SK-N-SH (cell line): ENCODE data around the gene BLOC1S3. TPM values are rescaled to one million over a fixed set of nuclear protein-coding genes. Genes with fewer than 3 reads are reported as not detected.

Experiments used
- CTCF ChIA-PET: fragments of 300-600, 350-600 bp; formaldehyde crosslinking; extraction: SDS; loops from one replicate; lab custom pipeline; 2021; lab: Yijun Ruan, JAX
- POLR2A ChIA-PET: fragments of 350-600 bp; sonication (Branson Sonifier 250); formaldehyde crosslinking; extraction: SDS; loops from one replicate; lab custom pipeline; 2020; ENCODE audit warnings: antibody characterized with exemption, inconsistent platforms; lab: Yijun Ruan, JAX
- DNase-seq: peaks from one replicate; pipeline ENCODE4 v3.0.0; 2012
- H2AFZ ChIP-seq: fragments of 200-600 bp; sonication (generic); 2 replicates; pipeline ENCODE4 v1.8.1; 2016; ENCODE audit warnings: antibody characterized with exemption, mild to moderate bottlenecking, low read depth
- H3F3A ChIP-seq: fragments of 200-600 bp; sonication (generic); replicated peaks from 2 replicates; pipeline ENCODE3; 2016; ENCODE audit warnings: antibody characterized with exemption, mild to moderate bottlenecking; ENCODE audit not compliant: insufficient read depth
- H3K27ac ChIP-seq, 2 experiments: fragments of 200-500 bp in 1 of 2; fragments of 200-600 bp in 1 of 2; sonication (Bioruptor generic) in 1 of 2; sonication (generic), shearing (Covaris generic) in 1 of 2; 2 replicates each; pipeline versions ENCODE4 v1.5.1 to v1.6.1; 2014 to 2016; ENCODE audit warnings: low read depth in 2 of 2, inconsistent platforms in 1 of 2, low read length in 1 of 2, mild to moderate bottlenecking in 1 of 2, mixed read lengths in 1 of 2
- H3K27me3 ChIP-seq: fragments of 200-600 bp; sonication (generic), shearing (Covaris generic); 2 replicates; pipeline ENCODE4 v1.6.1; 2016; ENCODE audit warnings: mixed run types; ENCODE audit not compliant: insufficient read depth
- H3K36me3 ChIP-seq, 2 experiments: fragments of 200-500 bp in 1 of 2; fragments of 200-600 bp in 1 of 2; sonication (Bioruptor generic) in 1 of 2; sonication (generic) in 1 of 2; replicated peaks in 1 of 2; 2 replicates each; pipeline versions ENCODE3 to v1.5.1; 2014 to 2016; ENCODE audit warnings: low read length in 1 of 2, mild to moderate bottlenecking in 1 of 2; ENCODE audit not compliant: insufficient read depth in 2 of 2, control insufficient read depth in 1 of 2
- H3K4me1 ChIP-seq, 2 experiments: fragments of 200-500 bp in 1 of 2; fragments of 200-600 bp in 1 of 2; sonication (Bioruptor generic) in 1 of 2; sonication (generic), shearing (Covaris generic) in 1 of 2; 2 replicates each; pipeline versions ENCODE4 v1.5.1 to v1.6.1; 2014 to 2016; ENCODE audit warnings: low read depth in 1 of 2, low read length in 1 of 2, mixed run types in 1 of 2; ENCODE audit not compliant: insufficient read depth in 2 of 2, control insufficient read depth in 1 of 2
- H3K4me2 ChIP-seq: fragments of 200-600 bp; sonication (generic), shearing (Covaris generic); 2 replicates; pipeline ENCODE4 v1.6.1; 2017; ENCODE audit warnings: mixed run types
- H3K4me3 ChIP-seq, 2 experiments: fragments of 200-500 bp in 1 of 2; fragments of 200-600 bp in 1 of 2; sonication (Bioruptor generic) in 1 of 2; sonication (generic), shearing (Covaris generic) in 1 of 2; 2 replicates each; pipeline versions ENCODE4 v1.5.1 to v1.8.1; 2014 to 2016; ENCODE audit warnings: low read depth in 2 of 2, inconsistent platforms in 1 of 2, low read length in 1 of 2, mild to moderate bottlenecking in 1 of 2, mixed read lengths in 1 of 2, moderate library complexity in 1 of 2
- H3K79me2 ChIP-seq: fragments of 200-600 bp; sonication (generic); 2 replicates; pipeline ENCODE4 v1.8.1; 2017; ENCODE audit warnings: mild to moderate bottlenecking; ENCODE audit not compliant: insufficient read depth
- H3K9ac ChIP-seq: fragments of 200-600 bp; sonication (generic); 2 replicates; pipeline ENCODE4 v1.6.1; 2017; ENCODE audit warnings: mixed run types
- H3K9me2 ChIP-seq: fragments of 200-600 bp; sonication (generic); 2 replicates; pipeline ENCODE4 v1.6.1; 2017; ENCODE audit warnings: mixed run types
- H3K9me3 ChIP-seq: fragments of 200-600 bp; sonication (generic); 2 replicates; pipeline ENCODE4 v1.6.1; 2017; ENCODE audit warnings: mixed run types, mild to moderate bottlenecking, moderate library complexity
- H4K20me1 ChIP-seq: fragments of 200-600 bp; sonication (generic); 2 replicates; pipeline ENCODE4 v1.6.1; 2017; ENCODE audit warnings: mild to moderate bottlenecking, mixed run types; ENCODE audit not compliant: insufficient read depth
- EP300 ChIP-seq, 2 experiments: IDR thresholded peaks; 2 replicates each; pipeline versions ENCODE4 v1.4.0 to v1.6.1; 2012; ENCODE audit warnings: borderline replicate concordance in 1 of 2, low read depth in 1 of 2, low read length in 1 of 2
- FOSL2 ChIP-seq: IDR thresholded peaks from 2 replicates; pipeline ENCODE4 v1.4.0; 2012; ENCODE audit warnings: low read depth, mild to moderate bottlenecking, moderate library complexity, borderline replicate concordance
- FOXJ3 ChIP-seq: sonication (generic); formaldehyde crosslinking; IDR thresholded peaks from 2 replicates; pipeline ENCODE4 v1.5.1; 2020; ENCODE audit warnings: mild to moderate bottlenecking, missing genetic modification reagents
- FOXM1 ChIP-seq: IDR thresholded peaks from 2 replicates; pipeline ENCODE4 v1.4.0; 2012; ENCODE audit warnings: low read depth, mild to moderate bottlenecking
- GABPA ChIP-seq: IDR thresholded peaks from 2 replicates; pipeline ENCODE4 v1.4.0; 2012; ENCODE audit warnings: low read depth, mild to moderate bottlenecking
- POLR2AphosphoS5 ChIP-seq: IDR thresholded peaks from 2 replicates; pipeline ENCODE4 v1.6.1; 2012; ENCODE audit warnings: low read depth, low read length
- RAD21 ChIP-seq: IDR thresholded peaks from 2 replicates; pipeline ENCODE4 v1.6.1; 2012; ENCODE audit warnings: mild to moderate bottlenecking, low read length
- RCOR1 ChIP-seq: fragments of 150-350 bp; IDR thresholded peaks from 2 replicates; pipeline ENCODE4 v1.6.1; 2017; ENCODE audit warnings: antibody characterized with exemption, low read length
- RFX5 ChIP-seq: IDR thresholded peaks from 2 replicates; pipeline ENCODE4 v1.6.1; 2012; ENCODE audit warnings: mild to moderate bottlenecking, improper control_type of control experiment, low read length
- SMC3 ChIP-seq: IDR thresholded peaks from 2 replicates; pipeline ENCODE4 v1.6.1; 2012; ENCODE audit warnings: low read depth, low read length, improper control_type of control experiment
- TAF1 ChIP-seq: IDR thresholded peaks from 2 replicates; pipeline ENCODE4 v1.6.1; 2012; ENCODE audit warnings: low read depth, mild to moderate bottlenecking, low read length, moderate library complexity, borderline replicate concordance
- WGBS: methylation state at CpG from one replicate; pipeline ENCODE4 v1.1.6; 2017; ENCODE audit warnings: low lambda C conversion rate; 5-methylcytosine and 5-hydroxymethylcytosine counted together
- polyA plus RNA-seq, 3 experiments: library from polyadenylated mRNA; depleted of rRNA; stranded (reverse); fragments of >200 nt; gene quantifications; 2 replicates each; pipeline ENCODE4 v1.2.3, GENCODE V29; 2012
- TF ChIP-seq, protein P1 (sequence below): IDR thresholded peaks from 2 replicates; pipeline ENCODE4; 2012
- TF ChIP-seq, protein P2 (sequence below): fragments of 150-350 bp; IDR thresholded peaks from 2 replicates; pipeline ENCODE4 v1.6.1; 2016; ENCODE audit warnings: mild to moderate bottlenecking, low read depth, low read length
- TF ChIP-seq, protein P3 (sequence below): fragments of 150-350 bp; IDR thresholded peaks from 2 replicates; pipeline ENCODE4 v1.6.1; 2017; ENCODE audit warnings: antibody characterized with exemption, low read length, low read depth, borderline replicate concordance

Gene BLOC1S3
- polyA plus RNA-seq, 1 of the 3 experiments (the other 2 are of a cell fraction), result 3.0 TPM

DNA sequence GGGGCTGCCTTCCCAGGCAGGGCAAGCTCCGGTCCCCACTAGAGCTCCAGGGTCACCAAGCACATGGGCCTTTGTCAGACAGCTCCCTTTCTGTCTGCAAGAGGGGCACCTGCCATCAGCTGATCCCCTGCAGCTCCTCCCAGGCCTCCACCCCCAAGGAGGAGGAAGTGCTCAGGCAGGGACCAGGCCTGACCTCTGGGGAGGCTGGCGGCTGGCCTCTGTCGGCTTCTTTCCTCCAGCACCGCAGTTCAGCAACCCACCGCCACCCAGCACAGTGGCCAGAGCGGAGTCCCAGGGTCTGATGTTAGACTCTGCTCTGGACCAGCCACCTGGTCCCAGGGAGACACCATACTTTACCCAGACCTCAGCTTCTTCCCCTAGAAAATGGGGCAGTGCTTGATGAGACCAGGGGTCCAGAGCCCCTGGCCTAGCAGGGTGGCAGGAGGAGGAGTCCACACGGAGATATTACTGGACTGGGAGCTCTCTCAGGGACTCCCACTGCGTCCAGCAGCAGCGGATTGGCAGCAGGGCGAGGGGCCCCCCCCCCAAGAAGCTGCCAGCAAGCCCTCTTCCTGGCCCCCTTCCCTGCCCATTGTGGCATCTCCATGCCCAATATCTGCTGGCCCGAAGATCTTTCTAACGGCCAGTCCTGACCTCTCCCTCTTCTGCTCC is 41.9 kb upstream of the BLOC1S3 start:
- peaks cover 0 to 23% of the 10 kb centered on the region in 2 experiments; a peak in 1 of 4 replicates for H3K4me1 ChIP-seq
- CTCF ChIA-PET, result interaction anchor here (1.0 to 5.0 kb wide), 7 partner anchors 10 to 202 kb away, joined by 3 to 24 read pairs (median 7); partner anchors contain the start of gene PPP1R37
- H3K9ac ChIP-seq, result no peak overlapping the region
- H3F3A ChIP-seq, result no peaks in the 10 kb centered on the region
- H4K20me1 ChIP-seq, result peaks cover 14% of the 10 kb centered on the region; the same call in 1 of the 2 replicates
- H3K9me2 ChIP-seq, result no peaks in the 10 kb centered on the region
- WGBS, result 74% methylated on average over 7 of the region's 12 CpGs
- no peak overlapping the region for H3K4me3 ChIP-seq
- H3K4me2 ChIP-seq, result no peak overlapping the region
- peaks cover 0 to 7% of the 10 kb centered on the region in 2 experiments for H3K36me3 ChIP-seq
- H3K9me3 ChIP-seq, result no peaks in the 10 kb centered on the region
- peaks cover 57% of the 10 kb centered on the region; the same call in 1 of the 2 replicates for H3K79me2 ChIP-seq
- peak overlapping the region in 1 of 2 experiments; percentile 75; a peak in 2 of 4 replicates for H3K27ac ChIP-seq
- no peak overlapping the region for H2AFZ ChIP-seq
- POLR2A ChIA-PET, result interaction anchor here (1.2 kb wide), 1 partner anchor 17 kb away, joined by 3 read pairs; no protein-coding TSS in a partner anchor
- no peaks in the 10 kb centered on the region for H3K27me3 ChIP-seq
- TF ChIP-seq TAF1, result no peak
- no peak for TF ChIP-seq RFX5
- TF ChIP-seq, protein P1, sequence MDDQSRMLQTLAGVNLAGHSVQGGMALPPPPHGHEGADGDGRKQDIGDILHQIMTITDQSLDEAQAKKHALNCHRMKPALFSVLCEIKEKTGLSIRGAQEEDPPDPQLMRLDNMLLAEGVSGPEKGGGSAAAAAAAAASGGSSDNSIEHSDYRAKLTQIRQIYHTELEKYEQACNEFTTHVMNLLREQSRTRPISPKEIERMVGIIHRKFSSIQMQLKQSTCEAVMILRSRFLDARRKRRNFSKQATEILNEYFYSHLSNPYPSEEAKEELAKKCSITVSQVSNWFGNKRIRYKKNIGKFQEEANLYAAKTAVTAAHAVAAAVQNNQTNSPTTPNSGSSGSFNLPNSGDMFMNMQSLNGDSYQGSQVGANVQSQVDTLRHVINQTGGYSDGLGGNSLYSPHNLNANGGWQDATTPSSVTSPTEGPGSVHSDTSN, result no peak
- no peak for TF ChIP-seq RCOR1
- TF ChIP-seq POLR2AphosphoS5, result no peak
- no peak for TF ChIP-seq SMC3
- no peak for TF ChIP-seq EP300 (IDR thresholded peaks at IDR 0.05; ENCODE audit: borderline replicate concordance in 1 of 2, low read depth in 1 of 2, low read length in 1 of 2)
- TF ChIP-seq GABPA, result no peak
- no peak for TF ChIP-seq FOXJ3 (CRISPR knock-in tag)
- no peak for TF ChIP-seq FOSL2
- TF ChIP-seq RAD21, result no peak
- TF ChIP-seq FOXM1, result no peak
- TF ChIP-seq, protein P2, sequence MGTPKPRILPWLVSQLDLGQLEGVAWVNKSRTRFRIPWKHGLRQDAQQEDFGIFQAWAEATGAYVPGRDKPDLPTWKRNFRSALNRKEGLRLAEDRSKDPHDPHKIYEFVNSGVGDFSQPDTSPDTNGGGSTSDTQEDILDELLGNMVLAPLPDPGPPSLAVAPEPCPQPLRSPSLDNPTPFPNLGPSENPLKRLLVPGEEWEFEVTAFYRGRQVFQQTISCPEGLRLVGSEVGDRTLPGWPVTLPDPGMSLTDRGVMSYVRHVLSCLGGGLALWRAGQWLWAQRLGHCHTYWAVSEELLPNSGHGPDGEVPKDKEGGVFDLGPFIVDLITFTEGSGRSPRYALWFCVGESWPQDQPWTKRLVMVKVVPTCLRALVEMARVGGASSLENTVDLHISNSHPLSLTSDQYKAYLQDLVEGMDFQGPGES, result no peak
- TF ChIP-seq, protein P3, sequence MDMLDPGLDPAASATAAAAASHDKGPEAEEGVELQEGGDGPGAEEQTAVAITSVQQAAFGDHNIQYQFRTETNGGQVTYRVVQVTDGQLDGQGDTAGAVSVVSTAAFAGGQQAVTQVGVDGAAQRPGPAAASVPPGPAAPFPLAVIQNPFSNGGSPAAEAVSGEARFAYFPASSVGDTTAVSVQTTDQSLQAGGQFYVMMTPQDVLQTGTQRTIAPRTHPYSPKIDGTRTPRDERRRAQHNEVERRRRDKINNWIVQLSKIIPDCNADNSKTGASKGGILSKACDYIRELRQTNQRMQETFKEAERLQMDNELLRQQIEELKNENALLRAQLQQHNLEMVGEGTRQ, result no peak
- TF ChIP-seq, all 33 proteins: peak for 0
- peak; percentile 62 for DNase-seq
